Measurements from ENCODE around the gene KRTAP17-1.
"Not testable (repeated sequence)": the region's sequence is repeated elsewhere in the genome, so short reads cannot be mapped to it uniquely, and the experiment has no call there.

The KRTAP17-1 gene

DNA sequence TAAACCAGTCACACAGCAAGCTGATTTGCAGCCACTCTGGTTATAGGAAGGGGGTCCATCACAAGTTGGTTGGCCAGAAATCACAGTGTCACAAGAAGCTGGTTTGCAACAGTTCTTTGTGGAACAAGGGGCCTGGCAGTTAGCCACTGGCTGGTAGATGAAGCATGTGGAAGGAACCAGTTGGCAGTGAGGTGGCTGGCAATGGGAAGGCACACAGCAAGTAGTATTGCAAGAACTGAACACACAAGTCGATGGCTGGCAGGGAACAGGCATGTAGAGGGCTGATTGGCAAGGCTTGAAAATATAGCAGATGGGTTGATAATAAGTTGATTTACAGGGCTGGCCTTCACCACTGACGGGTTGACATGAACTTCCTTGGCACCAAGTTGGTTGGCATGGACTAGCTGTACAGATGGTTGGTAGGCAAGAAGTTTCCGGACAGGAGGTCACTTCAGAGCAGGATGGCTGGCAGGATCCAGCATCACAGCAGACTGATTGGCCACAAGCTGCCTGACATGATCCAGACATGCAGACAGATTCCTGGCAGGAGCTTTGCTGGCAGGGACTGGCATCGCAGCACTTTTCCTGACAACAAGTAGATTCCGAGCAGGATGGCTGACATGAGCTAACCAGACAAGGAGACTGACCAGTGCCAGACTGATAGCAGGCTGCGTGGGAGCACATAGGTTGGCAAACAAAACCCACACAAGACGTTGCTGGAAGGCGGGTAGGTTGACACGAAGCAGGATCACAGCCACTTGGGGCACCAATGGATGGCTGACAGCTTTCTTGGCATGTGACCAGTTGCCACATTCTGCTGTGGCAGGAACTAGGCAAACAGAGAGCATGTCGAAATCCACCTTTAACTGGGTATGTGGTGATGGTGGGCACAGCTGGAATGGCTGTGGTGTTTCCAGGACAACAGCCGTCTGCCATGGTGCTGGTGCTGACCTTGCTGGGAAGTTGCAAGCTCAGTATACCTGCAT lies 13.3 kb downstream of the KRTAP17-1 start, which contains the start of gene KRTAP29-1:
Gene KRTAP29-1, minus strand, starts transcription at position 936 of the 986 bp plus-strand sequence. Its CDS starts 0 bp downstream, at position 936.
- no peak for DNase-seq

DNA sequence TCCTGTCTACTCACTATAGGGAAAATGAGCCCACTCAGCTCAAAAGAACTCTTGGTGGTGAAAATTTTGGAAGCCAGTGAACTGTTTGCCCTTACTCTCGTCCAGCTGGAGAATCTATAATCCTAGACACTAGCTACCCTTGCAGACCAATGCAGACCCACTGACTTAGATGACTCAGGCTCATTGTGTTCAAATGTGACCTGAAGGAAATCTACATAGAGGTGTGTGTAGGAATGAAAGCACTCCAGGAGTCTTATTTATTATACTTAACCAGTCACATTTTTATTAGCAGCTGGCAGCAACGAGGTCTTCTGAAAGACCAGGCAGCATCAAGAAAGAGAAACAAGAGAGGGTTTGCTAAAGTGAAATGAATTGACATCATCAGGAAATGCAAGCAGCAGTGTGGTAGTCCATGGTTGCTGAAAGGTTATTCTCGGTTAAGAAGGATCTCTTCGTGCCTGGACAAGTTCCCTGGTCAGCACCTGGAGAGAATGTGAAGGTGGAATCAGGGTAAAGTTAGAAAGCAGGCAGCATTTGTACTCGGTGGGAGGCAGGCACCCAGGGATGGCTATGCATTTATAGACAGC lies 14.2 kb downstream of the KRTAP17-1 start:
- no peak for DNase-seq

DNA sequence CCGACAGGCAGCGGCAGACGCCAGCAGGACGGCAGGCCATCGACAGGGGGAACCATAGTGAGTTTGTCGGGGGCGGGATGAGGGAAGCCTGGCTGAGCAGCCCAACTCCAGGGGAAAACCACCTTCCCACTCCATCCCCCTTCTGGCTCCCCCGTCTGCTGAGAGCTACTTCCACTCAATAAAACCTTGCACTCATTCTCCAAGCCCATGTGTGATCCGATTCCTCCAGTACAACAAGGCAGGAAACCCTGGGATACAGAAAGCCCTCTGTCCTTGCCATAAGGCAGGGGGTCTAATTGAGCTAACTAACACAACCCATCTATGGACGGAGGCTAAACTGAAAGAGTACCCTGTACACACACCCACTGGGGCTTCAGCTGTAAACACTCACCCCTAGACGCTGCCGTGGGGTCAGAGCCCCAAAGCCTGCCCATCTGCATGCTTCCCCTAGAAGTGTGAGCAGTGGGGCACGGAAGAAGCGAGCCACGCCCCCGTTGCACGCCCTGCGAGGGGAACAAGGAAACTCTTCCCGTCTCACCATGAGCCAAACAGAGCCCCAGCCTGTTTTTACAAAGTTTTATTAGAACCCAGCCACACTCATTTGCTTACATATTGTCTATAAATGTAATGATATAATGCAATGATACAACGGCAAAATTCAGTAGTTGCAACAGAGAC lies 16.9 kb downstream of the KRTAP17-1 start:
- DNase-seq: no peak

DNA sequence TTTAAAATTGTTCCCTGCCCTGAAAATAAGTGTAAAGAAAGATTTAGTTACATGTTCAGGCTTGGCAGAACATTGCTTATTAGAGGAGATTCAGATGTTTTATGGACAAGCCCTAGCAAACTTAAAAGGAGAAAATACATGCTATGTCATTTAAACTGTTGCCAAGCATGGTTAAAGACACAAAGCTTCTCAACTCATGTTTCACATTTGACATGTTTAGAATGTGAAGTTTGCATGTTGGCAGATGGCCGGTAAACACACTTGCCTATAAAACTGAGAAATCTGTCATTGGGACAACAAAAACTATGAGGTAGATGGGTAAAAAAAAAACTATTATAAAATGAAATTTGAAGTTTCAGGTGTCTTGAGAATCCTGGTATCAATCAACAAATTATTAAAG lies 18.7 kb downstream of the KRTAP17-1 start:
- DNase-seq: no peak

DNA sequence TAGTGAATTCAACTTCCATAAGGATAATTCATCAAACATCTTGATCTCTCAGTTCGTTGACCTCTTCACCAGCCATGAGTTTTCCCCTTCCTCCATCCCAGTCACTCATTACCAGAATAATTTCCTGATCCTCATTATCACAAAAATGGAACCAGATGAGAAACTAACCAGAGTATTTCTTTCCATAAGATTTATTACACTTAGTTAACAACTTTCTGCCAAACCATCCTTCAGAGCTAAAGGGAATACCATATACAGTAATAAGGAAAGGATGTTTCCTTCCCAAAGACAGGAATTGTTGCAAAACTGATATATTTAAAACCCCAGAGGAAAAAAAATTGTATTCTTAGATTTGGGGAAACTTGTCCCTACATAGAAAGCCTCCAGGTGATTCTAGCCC lies 21.5 kb downstream of the KRTAP17-1 start:
- DNase-seq: no peak

DNA sequence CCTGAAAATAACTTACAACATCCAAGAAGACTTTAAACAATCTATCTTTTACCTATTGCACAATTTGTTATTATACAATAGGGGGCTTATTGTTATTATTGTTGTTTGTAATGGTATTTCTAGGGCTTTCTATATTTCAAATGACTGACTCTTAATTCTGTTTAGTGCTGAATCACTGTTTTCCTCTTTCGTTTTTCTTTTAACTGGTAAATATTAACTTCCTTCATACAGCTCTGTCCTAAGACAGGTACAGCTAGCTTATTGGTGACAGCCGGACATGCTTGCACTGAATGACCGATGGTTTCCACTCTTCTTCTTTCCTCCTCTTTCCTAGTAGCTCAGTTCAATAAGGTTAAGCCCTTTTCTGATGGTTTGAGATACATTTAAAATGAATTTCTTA lies 28.5 kb downstream of the KRTAP17-1 start:
- no peak for DNase-seq

DNA sequence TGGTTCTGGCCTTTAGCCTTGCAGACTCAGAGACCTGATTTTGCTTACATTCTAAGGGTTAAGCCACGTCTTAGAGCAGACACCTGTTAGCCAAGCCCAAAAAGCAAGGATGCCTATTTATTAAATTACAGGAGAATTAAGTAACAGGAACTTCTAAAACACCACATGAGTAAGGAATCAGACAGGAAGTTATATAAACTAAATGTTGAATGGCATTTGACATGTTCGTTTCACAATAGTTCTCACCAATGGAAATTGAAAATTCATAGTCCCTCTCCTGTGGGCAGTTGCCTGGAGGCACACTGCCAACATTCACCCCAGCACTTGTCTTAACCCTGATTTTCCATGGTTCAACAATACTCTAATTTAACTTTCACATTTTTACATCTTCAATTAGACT lies 31.0 kb downstream of the KRTAP17-1 start:
- DNase-seq: no peak

DNA sequence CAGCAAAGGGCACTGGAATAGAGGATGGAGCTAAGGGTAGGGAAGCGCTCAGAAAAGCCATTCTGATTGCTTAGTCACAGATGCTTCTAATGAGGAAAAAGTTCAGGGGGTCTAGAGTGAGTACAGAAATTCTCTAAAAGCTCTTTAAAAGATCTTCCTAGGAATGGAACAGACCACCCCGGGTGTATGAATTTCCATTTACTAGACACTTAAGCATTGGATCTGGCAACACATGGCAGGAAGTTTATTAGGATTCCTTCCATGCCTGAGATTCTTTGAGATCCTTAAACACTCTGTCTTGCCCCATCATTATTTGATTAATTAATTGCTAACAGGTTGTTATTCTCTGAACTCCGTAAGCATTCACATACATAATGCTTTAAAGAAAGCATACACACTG lies 31.5 kb downstream of the KRTAP17-1 start:
- DNase-seq: no peak

DNA sequence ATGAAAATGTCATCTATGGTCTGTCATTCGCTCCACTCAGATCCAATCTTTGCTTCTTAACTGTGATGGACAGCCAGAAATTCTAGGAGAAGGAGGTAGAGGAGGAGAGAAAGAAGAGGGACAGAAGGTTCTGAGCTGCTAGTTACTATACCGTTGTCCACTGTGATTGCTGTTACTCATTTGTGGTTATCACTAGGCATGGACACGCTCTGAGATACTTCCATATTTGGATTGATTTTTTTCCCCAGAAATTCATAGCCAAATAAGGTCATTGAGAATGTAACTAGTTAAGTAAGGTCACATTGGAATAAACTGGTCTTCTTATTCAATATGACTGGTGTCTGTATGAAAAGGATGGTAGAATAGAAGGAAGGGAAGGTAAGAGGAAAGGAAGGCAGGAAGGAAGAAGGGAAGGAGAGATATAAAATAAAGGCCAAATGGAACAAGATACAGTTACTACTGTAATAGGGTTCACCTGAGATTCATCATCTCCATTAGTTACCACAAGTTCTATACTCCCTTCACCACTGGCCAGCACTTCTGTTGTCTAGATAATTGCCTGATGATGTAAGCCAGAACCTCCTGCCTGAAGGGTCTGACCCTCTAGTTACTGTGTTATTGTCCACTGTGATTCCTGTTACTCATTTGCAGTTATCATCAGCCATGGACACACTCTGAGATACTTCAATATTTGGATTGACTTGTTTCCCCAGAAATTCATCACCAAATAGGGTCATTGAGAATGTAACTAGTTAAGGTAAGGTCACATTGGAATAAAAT lies 37.1 kb downstream of the KRTAP17-1 start:
- no peak for DNase-seq

DNA sequence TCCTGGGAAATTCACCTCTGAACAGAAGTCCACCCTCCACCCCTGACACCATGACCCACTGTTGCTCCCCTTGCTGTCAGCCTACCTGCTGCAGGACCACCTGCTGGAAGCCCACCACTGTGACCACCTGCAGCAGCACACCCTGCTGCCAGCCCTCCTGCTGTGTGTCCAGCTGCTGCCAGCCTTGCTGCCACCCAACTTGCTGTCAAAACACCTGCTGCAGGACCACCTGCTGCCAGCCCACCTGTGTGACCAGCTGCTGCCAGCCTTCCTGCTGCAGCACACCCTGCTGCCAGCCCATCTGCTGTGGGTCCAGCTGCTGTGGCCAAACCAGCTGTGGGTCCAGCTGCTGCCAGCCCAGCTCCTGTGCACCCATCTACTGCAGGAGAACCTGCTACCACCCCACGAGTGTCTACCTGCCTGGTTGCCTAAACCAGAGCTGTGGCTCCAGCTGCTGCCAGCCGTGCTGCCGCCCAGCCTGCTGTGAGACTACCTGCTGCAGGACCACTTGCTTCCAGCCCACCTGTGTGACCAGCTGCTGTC lies 39.8 kb downstream of the KRTAP17-1 start, which contains the start of gene KRTAP9-7:
Gene KRTAP9-7, plus strand, starts transcription at position 51 of the 543 bp plus-strand sequence. Its CDS starts 0 bp downstream, at position 51.
- DNase-seq: not testable (repeated sequence)

DNA sequence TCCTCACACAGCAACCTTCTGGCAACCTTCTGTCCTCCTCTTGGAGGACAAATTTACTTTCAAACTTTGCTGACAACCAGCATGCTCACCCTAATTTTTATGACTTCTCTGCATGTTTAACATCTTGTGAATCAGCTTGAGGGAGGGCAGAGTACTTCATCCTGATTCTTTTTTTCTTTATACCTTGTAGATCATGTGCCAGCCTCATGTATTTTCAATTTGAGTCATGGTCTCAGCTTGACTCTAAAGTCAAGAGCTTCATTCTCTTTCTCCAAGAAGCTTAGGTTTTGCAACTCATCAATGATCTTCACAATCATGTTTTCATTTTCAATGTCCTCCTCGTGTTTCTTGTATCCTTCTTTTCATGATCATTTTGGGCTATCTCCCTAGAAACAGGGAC lies 43.7 kb downstream of the KRTAP17-1 start:
- DNase-seq: no peak

DNA sequence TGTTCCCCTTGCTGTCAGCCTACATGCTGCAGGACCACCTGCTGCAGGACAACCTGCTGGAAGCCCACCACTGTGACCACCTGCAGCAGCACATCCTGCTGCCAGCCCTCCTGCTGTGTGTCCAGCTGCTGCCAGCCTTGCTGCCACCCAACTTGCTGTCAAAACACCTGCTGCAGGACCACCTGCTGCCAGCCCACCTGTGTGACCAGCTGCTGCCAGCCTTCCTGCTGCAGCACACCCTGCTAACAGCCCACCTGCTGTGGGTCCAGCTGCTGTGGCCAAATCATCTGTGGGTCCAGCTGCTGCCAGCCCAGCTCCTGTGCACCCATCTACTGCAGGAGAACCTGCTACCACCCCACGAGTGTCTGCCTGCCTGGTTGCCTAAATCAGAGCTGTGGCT lies 44.2 kb downstream of the KRTAP17-1 start:
- DNase-seq: not testable (repeated sequence)

DNA sequence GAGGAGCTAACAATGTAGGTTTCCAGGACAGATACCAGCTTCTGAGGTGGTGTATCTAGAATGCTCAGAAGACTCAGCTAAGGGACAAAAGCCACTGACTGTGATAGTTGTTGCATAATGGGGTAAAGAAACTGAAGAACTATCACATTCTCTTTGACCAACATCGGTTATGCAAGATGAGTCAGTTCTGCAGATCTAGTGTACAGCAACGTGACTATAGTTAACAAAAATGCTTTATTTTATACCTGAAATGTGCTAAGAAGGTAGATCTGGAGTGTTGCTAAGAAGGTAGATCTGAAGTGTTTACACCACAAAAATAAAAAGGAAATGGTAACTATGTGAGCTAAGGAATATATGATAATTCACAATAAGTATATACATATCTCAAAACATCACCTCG lies 47.8 kb downstream of the KRTAP17-1 start:
- DNase-seq: no peak

DNA sequence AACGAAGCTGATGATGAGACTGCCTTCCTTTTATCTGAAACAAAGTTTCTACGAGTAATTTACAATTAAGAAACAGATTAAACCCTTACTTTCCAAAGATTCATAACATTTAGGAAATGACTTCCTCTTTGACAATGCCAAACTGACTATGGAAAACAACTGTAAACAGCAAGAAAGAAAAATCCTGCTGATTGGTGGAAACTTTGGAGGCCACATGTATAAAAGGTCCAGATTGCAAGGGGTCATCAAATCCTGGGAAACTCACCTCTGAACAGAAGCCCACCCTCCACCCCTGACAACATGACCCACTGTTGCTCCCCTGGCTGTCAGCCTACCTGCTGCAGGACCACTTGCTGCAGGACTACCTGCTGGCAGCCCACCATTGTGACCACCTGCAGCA lies 50.4 kb downstream of the KRTAP17-1 start, which contains the start of gene KRTAP9-6:
Gene KRTAP9-6, plus strand, starts transcription at position 301 of the 400 bp plus-strand sequence. Its CDS starts 0 bp downstream, at position 301.
- DNase-seq: no peak

All from retina (tissue), 1 donor.